DMS 273 (cell line): ENCODE results near the gene KRTAP2-2.

Experiments used
- DNase-seq: peaks from one replicate; lab custom pipeline; 2025; ENCODE audit not compliant: unreplicated experiment; lab: John Stamatoyannopoulos, UW

Gene KRTAP2-2

DNA sequence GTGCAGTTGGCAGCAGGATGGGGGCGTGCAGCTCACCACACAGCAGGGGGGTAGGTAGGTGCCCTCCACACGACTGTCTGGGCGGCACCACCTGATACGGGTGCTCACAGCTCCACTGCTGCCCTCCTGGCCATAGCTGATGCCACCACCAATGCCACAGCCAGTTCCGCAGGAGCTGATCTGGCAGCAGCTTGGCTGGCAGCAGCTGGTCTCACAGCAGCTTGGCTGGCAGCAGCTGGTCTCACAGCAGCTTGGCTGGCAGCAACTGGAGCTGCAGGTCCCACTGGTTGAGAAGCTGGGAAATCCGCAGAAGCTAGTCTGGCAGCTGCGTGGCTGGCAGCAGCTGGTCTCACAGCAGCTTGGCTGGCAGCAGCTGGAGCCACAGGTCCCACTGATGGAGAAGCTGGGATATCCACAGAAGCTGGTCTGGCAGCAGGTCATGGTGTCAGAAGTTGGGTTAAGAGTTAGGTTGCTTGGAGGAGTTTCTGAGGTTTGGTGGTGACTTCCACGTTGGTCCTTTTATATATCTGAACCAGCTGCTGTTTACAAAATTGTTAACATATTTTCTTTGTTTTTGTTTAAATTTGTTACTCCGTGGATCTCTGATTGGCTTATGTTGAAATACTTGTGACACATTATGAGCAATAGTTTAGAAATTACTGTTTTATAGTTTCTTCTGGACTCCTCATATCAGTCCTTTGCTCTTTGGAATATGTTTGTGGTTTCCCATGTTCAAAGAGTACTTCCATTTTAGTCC lies 28.1 kb downstream of the KRTAP2-2 start, which contains the start of gene KRTAP1-5:
KRTAP1-5 (minus strand) TSS at position 494 of the 757 bp plus-strand sequence; CDS start at position 441, 53 bp downstream.
- DNase-seq, result peak; percentile 62

DNA sequence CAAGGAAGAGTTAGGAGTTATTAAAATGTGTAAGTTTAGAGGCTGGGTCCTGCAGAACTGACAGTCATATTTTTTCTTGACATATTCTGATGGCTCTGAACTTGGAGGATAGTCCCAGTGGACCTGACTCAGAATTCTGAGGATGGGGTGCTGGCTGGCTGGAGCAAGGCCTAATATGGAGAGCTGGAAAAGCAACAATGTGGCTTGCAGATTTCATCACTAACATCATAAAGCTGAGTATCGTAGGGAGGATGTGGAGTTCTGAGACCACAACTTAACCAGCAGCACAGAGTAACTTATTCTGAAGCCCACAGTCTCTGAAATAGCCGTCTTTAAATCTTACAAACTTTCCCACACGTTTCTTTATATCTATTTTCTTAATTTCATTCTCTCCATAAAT lies 30.3 kb downstream of the KRTAP2-2 start:
- DNase-seq, result no peak

DNA sequence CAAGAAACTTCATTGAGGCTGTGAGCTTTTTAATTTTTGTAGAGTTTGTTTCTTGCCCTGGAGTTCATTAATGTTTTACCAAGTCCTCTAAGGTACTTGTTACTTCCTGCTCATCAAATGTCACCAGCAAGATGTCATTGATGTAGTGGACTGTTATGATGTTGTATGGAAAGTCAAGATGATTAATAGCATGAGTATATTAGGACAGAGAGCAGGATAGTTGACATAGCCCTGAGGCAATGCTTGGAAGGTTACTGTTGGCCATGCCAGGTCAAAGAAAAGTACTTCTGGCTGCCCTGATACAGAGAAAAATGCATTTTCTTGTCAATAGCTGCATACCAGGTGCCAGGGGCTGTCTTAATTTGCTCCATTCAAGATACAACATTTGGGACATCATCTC lies 34.7 kb downstream of the KRTAP2-2 start:
- no peak for DNase-seq

DNA sequence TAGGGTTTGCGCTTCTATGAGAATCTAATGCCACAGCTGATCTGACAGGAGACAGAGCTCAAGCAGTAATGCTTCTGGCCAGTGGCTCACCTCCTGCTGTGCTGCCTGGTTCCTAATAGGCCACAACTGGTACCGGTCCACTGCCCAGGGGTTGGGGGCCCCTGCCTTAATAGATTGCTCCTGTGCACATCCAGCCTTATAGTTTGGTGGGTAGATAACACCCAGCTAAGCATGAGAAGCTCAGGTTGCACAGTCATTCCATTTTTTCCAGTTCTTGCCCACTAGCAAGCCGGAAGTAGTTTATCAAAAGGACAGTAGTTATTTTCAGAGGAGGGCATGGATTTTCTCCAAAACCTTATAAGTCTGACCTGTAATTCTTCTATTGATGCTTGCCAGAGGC lies 35.6 kb downstream of the KRTAP2-2 start:
- DNase-seq, result no peak

DNA sequence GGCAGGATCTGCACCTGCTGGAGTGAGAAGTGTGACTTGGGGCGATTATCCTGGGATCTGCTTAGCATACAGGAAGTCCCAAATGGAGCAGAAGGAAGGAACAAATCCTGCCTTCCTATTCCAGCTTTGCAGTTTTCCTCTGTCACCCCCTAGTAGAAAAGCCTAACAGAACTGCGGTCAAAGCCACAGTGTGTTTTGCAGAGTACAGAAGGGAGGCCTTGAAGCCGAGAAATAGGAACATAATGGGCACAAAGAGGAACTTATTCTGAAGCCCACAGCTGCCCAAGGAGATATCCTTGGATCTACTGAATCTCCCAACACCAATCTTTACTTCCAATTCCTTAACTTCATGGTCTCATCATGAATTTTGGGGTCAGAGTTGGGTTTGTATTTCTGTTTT lies 36.5 kb downstream of the KRTAP2-2 start:
- DNase-seq, result no peak

DNA sequence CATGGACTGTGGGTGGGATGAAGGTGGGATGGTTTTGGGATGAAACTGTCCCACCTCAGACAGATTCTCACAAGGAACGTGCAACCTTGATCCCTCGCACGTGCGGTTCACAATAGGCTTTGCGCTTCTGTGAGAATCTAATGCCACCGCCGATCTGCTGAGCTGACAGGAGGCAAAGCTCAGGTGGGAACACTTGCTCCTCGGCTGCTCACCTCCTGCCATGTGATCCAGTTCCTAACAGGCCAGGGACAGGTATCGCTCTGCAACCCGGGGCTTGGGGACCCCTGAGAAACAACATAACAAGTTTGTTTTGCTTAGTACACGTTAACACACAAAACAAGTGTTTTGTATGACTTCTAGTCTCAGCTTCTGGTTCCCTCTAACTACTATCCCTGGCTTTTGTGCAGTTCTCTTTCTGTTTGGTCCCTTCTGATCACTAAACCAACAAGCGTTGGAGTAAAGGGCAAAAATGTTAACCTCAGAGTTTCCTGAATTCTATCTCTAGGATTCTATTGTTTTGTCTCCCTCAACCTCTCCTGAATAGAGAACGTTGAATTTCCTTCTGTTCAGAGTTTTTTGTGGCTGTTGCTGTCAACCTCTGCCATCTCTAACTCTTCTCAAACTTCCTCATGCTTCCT lies 38.3 kb downstream of the KRTAP2-2 start:
- no peak for DNase-seq

DNA sequence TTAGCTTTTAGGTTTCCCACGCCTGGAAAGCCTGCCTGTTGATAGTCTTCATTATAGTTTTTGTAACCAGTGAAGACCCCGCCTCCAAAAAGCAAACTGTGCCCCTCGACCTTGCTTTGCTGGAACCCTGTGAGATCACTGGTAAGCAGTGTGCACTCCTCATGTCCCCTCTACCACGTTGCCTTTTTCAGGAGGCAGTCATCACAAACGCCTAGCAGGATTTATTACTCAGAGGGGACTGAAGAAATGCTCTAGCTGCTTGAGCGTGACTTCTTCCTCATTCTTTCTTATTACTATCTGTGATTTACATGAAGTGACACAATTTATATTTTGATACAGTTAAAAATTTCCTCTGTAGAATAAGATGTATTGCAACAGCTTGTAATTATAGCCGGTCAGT lies 39.6 kb downstream of the KRTAP2-2 start:
- no peak for DNase-seq

DNA sequence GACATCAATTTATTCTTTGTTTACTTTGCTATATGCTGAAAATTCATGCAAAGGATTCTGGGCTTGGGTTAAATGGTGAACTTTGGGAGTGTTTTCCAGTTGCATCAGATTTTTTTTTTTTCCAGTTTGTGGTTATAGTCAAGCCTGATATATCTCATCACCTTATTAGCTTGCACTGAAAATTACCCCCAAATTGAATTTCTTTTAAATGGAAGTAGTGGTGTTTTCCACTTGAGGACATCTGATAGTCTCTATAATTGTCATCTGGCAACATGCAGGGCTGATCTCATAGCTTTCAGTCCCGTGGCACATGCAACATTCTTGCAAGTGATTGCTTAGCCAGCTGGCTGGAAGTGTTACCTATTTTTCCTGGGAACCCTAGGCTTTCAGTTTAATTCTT lies 41.4 kb downstream of the KRTAP2-2 start:
- DNase-seq, result peak; percentile 35

DNA sequence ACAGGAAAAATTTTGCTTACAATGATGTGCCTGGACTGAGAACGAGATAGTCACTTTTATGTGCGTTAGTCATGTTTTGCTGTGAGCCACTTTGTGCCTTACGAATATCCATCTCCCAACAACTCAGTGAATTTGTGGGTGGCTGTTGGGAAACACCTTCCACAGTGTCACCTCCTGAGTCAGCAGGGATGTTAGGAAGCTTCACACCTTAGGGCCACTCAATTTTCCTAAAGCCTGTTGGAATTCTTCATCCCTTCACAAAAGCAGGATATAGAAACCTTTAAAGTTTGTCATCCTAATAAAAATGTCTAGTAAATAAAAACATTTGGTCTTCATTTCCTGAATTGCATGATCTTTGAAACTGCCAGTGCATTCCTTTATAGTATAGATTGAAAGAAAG lies 41.8 kb downstream of the KRTAP2-2 start:
- DNase-seq, result no peak

DNA sequence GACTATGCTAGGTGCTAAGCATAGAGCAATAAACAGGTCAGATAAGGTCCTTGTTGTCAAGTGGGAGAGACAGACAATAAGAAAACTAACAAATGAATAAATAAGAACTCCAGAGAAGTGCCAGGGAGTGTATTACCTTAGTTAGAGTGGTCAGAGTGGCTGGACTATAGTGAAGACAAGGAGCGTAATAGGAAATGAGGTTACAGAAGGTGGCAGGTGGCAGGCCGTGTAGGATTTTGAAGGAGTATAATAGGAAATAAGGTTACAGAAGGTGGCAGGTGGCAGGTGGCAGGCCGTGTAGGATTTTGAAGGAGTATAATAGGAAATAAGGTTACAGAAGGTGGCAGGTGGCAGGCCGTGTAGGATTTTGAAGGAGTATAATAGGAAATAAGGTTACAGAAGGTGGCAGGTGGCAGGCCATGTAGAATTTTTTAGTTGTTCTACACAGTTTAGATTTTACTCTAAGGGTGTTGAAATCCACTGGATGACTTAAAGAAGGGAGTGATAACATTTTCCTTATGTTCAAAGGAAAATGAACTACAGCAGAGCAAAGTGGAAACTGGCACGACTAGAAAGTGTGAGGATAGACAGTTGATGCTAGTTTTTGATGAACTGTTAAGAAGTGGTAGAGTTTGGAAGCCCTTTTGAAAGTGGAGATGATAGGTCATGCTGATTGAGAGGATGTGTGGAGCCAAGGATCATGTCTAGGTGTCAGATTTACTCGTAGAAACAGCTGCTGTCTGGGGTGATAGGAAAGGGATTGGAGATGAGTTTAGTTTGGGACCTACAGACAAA lies 42.5 kb downstream of the KRTAP2-2 start:
- no peak for DNase-seq

DNA sequence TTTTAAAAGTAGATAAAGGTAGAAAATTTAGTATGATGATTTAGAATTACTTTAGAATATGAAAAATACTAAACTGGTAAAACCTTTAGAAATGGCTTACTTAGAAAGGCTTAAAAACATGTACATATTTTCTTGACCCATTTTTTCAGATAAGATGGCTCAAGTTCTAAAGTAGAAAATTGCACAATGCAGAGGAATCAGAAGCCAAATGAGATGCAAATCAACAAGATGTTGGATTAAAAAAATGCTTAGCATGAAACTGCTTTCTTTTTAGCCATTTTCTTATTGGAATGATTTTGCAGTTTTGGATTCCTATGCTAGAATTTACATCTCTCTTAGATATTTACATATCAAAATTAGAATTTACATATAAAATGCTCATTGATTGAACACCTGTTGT lies 44.6 kb downstream of the KRTAP2-2 start:
- no peak for DNase-seq

DNA sequence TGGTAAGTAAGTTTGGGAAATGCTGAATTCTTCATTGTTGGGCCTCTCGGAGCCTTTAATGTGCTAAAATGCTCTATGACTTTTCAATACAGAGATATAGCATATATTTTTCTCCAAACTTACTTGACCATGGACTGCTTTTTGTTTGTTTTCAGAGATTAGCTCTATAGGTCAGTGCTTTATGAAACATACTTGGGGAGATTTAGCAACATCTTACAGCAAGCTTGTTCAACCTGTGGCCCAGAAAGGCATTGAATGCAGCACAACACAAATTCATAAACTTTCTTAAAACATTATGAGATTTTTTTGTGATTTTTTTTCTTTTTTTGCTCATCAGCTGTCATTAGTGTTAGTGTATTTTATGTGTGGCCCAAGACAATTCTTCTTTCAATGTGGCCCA lies 45.1 kb downstream of the KRTAP2-2 start:
- DNase-seq, result no peak

DNA sequence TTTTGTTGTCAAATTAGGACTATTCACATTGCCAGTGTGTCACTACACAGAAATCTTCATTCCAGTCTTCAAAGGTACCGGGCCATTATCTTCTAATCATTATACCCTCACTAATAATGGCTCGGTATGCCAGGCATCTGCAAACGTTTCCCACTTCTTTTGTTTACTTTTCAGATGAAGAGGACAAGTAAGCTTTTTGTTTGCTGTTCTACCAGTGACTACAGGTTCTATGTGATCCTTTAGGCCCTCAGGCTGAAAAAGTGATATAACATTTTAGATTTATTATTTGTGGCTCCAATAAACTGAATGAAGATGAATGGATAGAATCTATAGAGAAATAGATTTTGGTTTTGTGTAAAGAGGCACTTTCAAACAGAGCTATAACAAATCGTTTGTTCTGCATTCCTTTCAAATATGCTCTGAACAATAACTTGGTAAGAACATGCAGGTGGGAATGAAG lies 45.7 kb downstream of the KRTAP2-2 start:
- no peak for DNase-seq

DNA sequence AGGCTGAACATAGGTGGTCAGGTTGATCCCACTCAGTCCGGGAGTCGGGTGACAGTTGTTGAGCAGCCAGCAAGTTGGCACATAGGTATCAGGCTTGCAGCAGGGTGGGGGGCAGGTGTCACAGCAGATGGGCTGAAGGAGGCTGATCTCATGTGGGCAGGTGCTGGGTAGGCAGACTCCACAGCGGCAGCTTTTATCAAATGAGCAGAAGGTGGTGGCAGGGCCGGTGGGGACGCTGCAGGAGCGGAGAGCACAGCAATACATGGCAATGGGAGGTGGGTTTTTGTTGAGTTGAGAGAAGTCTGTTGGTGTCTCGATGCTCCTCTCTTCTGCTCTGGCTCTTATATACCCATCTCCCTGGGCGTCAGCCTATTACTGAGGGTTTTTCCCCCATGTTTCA lies 46.2 kb downstream of the KRTAP2-2 start, which contains the start of gene KRTAP3-1:
KRTAP3-1 (minus strand) TSS at position 318 of the 400 bp plus-strand sequence; CDS start at position 264, 54 bp downstream.
- peak; percentile 57 for DNase-seq
